ENCODE results near the gene IL1RAPL2. TPM values are rescaled to one million over a fixed set of nuclear protein-coding genes. Genes with fewer than 3 reads are reported as not detected.
"Not testable (repeated sequence)": the region's sequence is repeated elsewhere in the genome, so short reads cannot be mapped to it uniquely, and the experiment has no call there.

The IL1RAPL2 gene
- total RNA-seq, 1 donor from 2014 or later = not detected

- intact Hi-C loops (cut with micrococcal nuclease) = no loop called here
Measured at GRCh38 chrX:104795804-104796203, 229.8 kb downstream of the IL1RAPL2 start.

GRCh38 chrX:104803219-104803618, 237.2 kb downstream of the IL1RAPL2 start:
- DNase-seq (no peak), ATAC-seq (no peak)
- intact Hi-C loops (cut with micrococcal nuclease) = no loop called here

More at GRCh38 chrX:104795804-104796203, 229.8 kb downstream of the IL1RAPL2 start:
- ATAC-seq (no peak), DNase-seq (no peak)

- intact Hi-C loops (cut with micrococcal nuclease) = no loop called here
- ATAC-seq (no peak), DNase-seq (no peak)
Measured at GRCh38 chrX:104806346-104806745, 240.3 kb downstream of the IL1RAPL2 start.

GRCh38 chrX:104833401-104833800, 267.4 kb downstream of the IL1RAPL2 start:
- ATAC-seq (no peak), DNase-seq (no peak)
- intact Hi-C loops (cut with micrococcal nuclease) = no loop called here

- intact Hi-C loops (cut with micrococcal nuclease) = no loop called here
- no peak for DNase-seq
- no peak for ATAC-seq
Measured at GRCh38 chrX:104842646-104843045, 276.6 kb downstream of the IL1RAPL2 start.

- intact Hi-C loops (cut with micrococcal nuclease) = no loop called here
- no peak for ATAC-seq
- no peak for DNase-seq
Measured at GRCh38 chrX:104852241-104852640, 286.2 kb downstream of the IL1RAPL2 start.

GRCh38 chrX:104854188-104854587, 288.2 kb downstream of the IL1RAPL2 start:
- intact Hi-C loops (cut with micrococcal nuclease) = no loop called here
- DNase-seq (no peak), ATAC-seq (no peak)

GRCh38 chrX:104854790-104855340, 288.9 kb downstream of the IL1RAPL2 start:
- DNase-seq = no peak
- ATAC-seq = no peak
- intact Hi-C loops (cut with micrococcal nuclease) = no loop called here

- intact Hi-C loops (cut with micrococcal nuclease) = no loop called here
- ATAC-seq (no peak), DNase-seq (no peak)
Measured at GRCh38 chrX:104863466-104863865, 297.5 kb downstream of the IL1RAPL2 start.

GRCh38 chrX:104864296-104864695, 298.3 kb downstream of the IL1RAPL2 start:
- intact Hi-C loops (cut with micrococcal nuclease) = no loop called here
- no peak for ATAC-seq
- no peak for DNase-seq

- ATAC-seq = no peak
- no peak for DNase-seq
- intact Hi-C loops (cut with micrococcal nuclease) = no loop called here
Measured at GRCh38 chrX:104877504-104877903, 311.5 kb downstream of the IL1RAPL2 start.

GRCh38 chrX:104902070-104902469, 336.1 kb downstream of the IL1RAPL2 start:
- no peak for ATAC-seq
- no peak for DNase-seq
- intact Hi-C loops (cut with micrococcal nuclease) = no loop called here

GRCh38 chrX:104909694-104910093, 343.7 kb downstream of the IL1RAPL2 start:
- intact Hi-C loops (cut with micrococcal nuclease); ATAC-seq; DNase-seq: not testable (repeated sequence)

- no peak for DNase-seq
- ATAC-seq = no peak
- intact Hi-C loops (cut with micrococcal nuclease) = no loop called here
Measured at GRCh38 chrX:104913348-104913747, 347.3 kb downstream of the IL1RAPL2 start.

GRCh38 chrX:104914686-104915085, 348.7 kb downstream of the IL1RAPL2 start:
- intact Hi-C loops (cut with micrococcal nuclease); DNase-seq; ATAC-seq: not testable (repeated sequence)

GRCh38 chrX:104918122-104918521, 352.1 kb downstream of the IL1RAPL2 start:
- DNase-seq = no peak
- ATAC-seq = no peak
- intact Hi-C loops (cut with micrococcal nuclease) = no loop called here

GRCh38 chrX:104921584-104922205, 355.7 kb downstream of the IL1RAPL2 start:
- ATAC-seq (no peak), DNase-seq (peak; percentile 16)
- intact Hi-C loops (cut with micrococcal nuclease) = no loop called here

GRCh38 chrX:104922206-104922621, 356.2 kb downstream of the IL1RAPL2 start:
- intact Hi-C loops (cut with micrococcal nuclease) = no loop called here

GRCh38 chrX:104929324-104929723, 363.3 kb downstream of the IL1RAPL2 start:
- intact Hi-C loops (cut with micrococcal nuclease) = no loop called here
- no peak for DNase-seq
- no peak for ATAC-seq

More at GRCh38 chrX:104922206-104922621, 356.2 kb downstream of the IL1RAPL2 start:
- DNase-seq = peak; percentile 38
- peak; percentile 63 for ATAC-seq

GRCh38 chrX:104935581-104935980, 369.6 kb downstream of the IL1RAPL2 start:
- intact Hi-C loops (cut with micrococcal nuclease) = no loop called here
- ATAC-seq (no peak), DNase-seq (no peak)

GRCh38 chrX:104953251-104953650, 387.3 kb downstream of the IL1RAPL2 start:
- no peak for DNase-seq
- intact Hi-C loops (cut with micrococcal nuclease) = no loop called here

More at GRCh38 chrX:104953251-104953650, 387.3 kb downstream of the IL1RAPL2 start:
- ATAC-seq = no peak
